COR-L47 (cell line): Measurements from ENCODE around the gene CAPN8.

ENCODE experiments used
- DNase-seq: peaks from one replicate; lab custom pipeline; 2025; lab: John Stamatoyannopoulos, UW

CAPN8 gene

DNA sequence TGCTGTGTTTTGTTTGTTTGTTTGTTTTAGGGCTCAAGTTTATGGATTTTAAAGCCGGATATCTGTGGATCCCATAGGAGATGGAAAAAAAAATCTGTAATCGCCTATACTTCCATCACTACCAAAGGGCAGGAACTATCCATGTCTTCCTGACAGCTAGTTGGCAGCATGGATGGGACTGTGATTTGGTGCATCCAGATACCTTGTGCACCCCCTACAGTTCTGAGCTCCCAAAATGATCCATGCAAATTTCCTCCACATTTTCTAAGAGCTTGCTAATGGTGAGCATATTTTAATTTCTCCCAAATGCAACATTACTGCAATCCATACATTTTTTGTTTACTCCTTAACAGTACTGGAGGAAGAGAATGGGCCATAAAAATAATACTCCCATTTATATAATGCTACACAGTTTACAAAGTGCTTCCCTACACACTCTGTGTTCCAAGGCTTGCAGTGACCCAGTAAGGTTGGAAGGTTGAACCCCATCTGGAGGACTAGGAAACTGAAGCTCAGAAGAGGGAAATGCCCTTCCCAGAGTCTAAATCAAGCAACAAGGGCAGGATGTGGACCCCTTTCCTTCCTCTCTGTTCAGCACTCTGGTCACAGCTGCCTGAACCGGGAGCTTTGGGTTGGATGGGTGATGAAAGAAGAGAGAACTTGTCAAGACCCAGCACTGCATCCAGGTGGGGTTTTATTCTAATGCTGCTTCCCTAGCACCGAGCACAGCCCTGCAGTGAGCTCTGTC is 48.0 kb downstream of the CAPN8 start:
- DNase-seq = peak; percentile 3

DNA sequence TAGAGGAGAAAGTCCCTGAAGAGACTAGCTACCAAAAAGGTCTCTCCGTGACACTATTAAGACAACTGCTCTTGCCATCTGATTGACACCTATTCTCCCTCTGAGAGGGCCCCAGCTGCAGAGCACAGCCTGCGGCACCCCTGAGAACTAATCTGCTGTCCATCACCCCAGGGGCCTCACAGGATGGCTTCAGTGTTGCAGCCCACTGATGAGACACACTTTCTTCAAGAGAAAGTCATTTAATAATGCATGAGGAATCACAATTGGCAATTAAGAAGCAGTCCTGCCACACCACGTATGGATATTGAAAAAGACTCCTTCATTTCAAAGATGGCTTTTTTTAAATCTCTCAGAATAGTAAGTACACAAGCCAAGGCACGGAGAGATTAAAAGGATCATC is 48.9 kb downstream of the CAPN8 start:
- DNase-seq = no peak

DNA sequence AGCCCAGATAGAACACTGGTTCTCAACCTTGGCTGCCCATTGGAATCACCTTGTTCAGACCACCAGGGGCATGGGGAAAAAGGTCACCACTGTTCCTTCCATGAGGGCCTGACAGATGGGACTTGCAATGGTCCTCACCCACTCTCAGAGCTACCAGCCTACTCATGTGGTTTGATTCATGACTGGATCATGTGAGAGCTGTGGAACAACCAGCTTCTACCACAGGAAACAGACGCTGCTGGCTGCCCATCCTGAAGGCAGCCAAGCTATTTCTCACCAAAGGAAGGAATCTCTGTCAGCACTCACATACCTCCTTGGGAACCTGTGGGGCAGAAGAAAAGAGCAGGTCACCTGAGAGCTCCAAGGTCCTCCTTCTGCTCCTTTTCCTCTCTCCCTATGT is 53.6 kb downstream of the CAPN8 start:
- no peak for DNase-seq

DNA sequence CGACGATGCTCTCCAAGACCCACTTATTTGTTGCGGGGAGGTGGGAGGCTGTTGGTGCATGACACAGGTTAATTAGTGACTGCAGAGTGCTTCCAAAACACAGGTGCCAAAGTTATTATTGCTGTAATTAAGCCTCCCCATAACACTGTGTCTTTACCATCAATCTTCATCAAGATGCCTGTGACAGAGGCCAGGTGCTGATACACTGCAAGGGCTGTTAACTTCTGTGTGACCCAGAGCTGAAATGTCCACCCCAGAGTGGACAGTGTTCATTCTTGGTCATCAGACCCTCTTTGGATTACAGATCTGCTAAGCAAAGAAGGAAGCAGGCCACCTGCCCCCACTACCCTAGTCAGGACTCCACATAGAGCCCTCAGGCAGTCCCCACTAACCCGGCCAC is 55.5 kb downstream of the CAPN8 start:
- peak; percentile 68 for DNase-seq

DNA sequence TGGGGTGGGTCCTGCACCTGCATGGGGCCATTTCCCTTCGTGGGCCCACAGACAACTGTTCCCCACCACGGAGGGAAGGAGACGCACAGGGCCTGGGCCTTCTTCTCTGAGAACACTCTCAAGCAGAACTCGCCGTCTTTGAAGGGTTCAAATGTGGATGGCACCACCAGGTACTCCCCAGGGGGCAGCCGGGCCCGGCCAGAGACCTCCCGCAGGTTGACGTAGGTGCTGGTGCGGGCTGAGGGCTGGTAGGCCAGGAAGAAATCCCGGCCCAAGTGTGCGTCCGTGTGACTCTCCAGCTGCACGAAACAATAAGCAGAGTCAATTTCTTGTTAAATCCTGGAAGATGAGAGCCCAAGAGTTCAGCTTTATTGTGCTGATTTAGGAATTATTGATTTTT is 56.4 kb downstream of the CAPN8 start:
- no peak for DNase-seq

DNA sequence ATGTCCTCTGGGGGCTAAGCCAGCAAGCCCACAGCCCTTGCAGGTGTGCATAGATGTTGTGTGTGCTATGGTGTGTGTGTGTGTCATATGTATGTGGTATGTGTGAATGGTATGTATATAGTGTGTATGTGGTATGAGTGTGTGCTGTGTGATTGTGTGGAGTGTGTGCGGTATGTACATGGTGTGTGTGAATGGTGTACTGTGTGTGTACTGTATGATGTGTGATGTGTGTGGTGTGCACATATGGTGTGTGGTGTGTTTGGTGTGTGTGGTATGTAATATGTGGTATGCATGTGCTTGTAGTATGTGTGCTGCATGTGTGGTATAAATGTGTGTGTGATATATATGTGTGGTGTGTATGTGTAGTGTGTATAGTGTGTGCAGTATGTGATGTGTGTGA is 107.0 kb downstream of the CAPN8 start:
- no peak for DNase-seq

DNA sequence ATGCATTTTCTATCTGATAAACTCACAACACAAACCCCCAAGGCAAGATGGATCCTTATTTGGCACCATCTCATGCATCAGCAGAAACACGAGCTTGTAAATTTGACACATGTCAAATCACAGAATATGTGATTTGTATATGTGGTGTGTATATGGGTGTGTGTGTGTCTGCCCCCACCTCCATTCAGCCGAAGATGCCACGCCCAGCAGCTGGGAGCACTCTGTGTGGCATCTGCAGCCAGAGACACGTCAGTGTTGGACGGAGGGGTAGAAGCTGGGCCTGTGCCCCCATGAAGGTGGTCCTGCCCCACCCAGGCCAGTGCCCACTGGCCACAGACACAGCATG is 108.4 kb downstream of the CAPN8 start:
- no peak for DNase-seq

DNA sequence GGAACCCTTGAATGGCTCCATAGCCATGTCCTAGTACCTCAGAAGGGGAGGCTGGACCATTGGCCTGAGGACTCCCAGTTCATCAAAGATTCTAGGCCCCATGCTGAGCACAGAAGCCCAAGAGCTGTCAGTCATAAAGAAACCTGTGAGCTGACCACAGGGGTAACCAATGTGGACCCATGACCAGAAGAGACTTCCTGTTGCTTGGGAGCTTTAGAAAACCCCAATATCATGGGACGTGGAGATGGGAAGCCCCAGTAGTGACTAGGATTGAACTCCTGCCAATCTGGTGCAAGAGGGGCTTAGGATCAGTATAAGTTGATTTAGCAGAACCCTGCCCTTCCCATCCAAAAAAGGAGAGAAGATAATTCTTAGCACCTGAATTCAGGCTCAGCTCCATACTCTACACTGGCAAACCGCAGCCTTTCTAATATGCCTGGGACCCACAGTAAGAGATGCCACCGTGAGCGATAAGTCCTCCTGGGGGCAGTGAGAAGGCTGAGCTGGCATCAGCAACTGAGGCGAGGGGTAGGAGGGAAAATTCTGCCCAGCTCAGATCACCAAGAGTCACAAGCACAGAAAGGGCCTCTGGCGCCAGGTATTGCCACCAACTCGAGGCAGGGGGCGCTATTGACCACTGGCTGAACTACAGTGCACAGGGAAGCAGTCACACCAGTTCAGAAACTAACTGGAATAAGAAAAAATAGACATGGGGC is 108.9 kb downstream of the CAPN8 start:
- peak; percentile 32 for DNase-seq

DNA sequence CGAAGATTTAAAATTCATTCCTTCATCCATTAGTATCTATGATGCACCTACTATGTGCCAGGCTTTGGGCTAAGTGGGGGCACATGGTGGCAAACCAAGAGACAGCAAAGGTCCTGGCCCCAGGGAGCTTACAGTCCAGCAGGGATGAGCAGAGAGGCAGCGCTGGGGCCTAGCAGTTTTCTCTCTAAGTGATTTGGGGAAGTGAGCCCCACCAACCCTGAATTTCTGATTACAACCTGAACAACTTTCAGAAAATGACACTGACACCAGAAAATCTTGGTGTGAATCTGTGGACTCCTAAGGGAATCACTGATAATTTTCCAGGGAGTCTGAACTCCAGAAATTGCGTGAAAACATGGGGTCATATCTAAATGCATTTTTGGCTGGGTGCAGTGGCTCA is 111.5 kb downstream of the CAPN8 start:
- no peak for DNase-seq

DNA sequence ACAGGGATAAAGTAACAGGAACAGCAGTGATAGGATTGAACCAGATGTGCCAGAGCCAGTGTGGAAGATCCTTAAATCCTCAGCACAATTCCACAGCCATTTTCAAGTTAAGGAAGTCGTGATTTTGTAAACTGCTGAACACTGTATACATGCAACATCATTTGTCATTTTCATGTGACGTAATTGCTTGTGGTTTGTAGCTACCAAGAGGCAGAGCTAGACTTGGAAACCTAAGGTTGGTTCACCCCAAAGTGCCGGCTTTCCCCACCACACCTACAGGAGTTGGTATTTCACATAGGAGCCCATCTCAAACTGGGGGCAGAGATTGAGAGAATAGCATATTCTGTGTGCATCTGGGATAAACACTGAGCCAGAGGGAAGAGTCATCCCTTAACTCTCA is 113.9 kb downstream of the CAPN8 start:
- DNase-seq = no peak

DNA sequence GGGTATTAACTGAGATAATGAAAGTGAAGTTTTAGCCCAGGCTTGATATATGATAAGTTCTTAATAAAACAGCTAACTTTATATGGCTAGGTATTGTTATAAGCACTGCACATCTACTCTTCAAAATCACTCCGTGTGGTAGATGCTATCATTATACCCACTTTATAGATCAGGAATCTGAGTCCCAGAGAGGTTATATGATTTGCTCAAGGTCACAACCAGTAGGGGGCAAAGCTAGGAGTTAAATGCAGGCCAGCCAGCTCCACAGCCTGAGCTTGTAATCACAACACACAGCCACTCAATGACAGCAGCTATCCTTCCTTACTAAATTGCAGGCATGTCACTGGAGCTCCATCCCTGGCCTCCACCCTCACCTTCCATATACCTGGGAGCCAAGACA is 115.8 kb downstream of the CAPN8 start:
- DNase-seq = no peak

DNA sequence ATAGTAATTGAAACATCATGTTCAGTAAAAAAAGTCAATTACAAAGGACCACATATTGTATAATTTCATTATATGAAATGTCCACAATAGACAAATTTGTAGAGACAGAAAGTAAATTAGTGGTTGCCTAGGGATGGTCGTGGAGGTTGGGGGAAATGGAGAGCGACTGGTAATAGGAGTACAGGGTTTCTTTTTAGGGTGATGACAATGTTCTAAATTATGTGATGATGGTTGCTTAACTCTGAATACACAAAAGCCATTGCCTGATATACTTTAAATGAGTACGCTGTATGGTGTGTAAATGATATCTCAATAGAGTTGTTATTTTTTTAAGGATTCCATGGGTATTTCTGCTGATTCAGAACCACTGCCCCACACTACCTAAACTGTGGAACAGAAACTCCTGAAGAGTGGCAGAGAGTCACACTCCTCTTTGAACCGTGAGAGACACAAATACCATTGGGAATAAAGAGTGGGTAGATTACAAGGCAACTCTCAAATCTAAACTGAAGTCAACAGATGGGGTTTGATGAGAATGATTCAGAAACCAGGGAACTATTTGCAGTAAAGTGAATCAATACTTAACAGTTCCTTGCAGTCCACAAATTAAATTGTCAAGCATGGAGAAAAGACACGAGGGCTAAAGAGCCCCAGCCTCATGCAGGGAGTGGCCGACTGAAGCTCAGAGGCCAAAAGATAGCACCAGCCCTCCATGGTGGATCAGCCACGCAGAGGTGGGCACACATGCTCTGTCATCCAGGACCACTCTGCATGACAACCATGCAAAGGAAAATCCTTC is 118.0 kb downstream of the CAPN8 start:
- DNase-seq = no peak

DNA sequence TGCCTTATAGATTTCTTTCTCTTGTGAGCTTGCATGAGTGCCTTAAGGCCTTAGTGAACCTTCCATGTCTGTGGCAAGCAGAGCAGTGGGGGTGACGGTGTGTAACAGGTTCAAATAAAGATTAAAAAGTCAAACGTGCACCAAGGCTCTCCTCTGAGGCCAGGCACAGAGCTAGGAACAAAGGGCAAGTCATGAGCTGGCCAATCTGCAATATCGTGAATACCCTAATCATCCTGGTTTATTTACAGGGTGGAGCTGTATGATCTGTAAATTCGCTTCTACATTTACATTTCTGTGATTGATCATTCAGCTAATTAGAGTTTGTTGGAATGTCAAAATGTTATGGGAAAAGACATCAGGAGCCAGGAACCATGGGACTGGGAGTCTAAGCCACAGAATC is 120.2 kb downstream of the CAPN8 start:
- DNase-seq = no peak

DNA sequence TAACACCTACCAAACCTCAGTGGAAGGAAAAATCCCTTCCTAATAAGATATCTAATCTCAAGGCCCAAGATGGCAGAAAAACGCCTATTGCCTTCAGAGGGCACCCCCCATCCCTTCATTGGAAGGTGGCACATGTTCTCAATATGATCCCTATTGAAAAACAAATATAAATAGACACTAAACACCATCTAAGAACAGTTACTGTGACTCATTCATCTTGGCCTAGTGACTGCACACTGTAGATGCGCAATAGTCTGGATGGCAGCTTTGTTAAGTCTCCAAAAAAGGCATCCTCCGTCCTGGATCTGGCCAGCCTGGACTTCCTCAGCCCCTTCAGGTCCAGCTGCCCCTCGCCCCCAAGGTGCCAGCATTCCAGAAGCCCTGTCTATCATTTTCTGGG is 121.9 kb downstream of the CAPN8 start:
- DNase-seq = no peak

DNA sequence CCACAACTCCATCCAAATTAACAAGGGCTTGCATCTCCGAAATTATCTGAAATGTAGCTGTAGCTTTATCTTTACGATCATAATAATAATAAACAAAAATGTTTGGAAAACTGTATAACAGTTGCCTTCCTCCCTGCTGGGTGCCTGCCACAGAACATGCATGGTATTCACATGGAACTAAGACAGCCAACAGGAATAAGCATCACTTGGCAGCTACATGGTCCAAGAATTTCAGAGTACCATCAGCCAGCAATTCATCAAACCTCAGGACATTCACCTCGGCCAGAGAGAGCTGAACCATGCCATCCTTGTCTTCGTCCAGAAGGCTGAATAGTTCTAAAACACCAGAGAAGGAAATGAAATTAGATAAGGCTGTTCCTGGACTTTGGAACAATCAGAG is 122.7 kb downstream of the CAPN8 start:
- DNase-seq = no peak

DNA sequence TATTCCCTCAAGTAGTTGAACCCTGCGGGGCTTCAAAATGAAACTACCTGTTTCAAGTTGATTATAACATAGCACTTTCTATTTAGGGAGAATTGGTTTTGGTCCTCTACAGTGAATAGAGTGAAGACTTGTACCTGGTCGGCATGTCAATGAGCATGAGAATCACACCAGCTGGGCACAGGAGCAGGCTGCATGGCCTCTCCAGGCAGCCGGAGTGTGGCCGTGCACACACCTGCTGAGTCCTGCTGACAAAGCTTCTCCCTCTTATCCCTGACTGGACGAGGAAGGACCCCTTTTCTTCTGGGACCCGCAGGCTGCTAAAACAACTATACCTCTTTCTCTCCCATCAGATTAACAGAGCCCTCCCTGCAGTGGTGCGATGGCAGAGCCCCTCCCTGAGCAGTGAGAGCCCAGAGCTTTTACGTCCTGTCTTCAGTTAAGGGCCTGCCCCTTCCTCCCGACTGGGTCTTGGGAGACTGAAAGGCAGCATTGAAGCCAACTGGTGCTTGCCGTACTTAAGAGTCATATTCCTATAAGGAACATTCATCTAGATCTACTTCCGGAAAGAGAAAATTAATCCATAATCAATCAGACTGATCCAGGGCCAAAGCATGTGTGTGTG is 124.9 kb downstream of the CAPN8 start:
- DNase-seq = no peak

DNA sequence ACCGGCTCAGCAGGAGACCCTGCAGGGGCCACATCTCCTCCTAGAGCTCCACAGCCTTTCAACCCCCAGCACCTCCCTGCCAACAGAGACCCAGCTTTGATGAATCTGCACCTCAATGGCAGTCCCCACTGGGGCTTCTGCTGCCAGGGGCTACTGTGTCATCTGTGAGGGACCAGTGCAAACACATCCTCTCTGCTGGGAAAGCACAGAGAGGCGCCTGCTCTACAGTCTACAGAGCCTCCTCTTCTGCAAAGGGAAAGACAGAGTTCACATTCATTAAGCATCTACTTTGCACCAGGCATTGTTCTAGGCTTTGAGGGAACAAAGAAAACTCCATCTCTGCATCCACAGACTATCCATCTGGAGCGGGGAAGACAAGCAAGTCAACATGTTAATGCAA is 125.8 kb downstream of the CAPN8 start:
- DNase-seq = no peak

DNA sequence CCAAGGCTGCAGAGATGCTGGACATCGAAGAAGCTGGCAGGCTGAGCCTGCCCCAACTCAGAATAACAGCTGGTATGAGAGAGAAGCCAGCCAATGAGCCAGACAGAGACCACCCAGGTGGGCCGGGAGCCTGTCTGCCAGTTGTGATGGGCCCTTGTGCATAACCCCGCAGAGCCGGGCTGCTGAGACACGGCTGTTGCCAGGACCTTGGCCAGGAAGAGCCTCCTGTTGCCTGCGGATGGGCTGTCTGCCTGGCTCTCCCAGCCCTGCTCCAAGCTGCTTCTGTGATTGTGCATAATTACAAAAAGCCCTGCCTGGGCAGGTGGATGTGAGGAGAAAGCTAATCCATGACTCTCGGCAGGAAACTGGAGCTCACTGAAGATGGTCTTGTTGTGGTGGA is 126.5 kb downstream of the CAPN8 start:
- no peak for DNase-seq

DNA sequence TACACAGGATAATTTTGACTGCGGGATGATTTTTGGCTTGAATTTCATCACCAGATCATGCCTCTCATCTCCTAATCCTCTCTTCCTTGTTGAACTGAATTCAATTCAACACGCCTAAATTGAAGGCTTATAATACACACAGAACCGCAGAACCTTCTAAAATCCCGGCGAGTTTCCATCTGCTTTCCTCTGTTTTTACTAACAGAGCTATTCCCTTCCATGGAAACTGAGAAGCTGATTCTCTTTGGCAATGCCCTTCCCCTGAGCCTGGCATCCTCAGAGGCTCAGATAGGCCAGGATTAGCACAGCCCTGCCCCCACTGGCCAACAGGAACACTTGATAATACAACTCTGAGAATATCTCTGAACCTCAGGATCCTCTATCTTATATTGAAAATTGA is 130.2 kb downstream of the CAPN8 start:
- no peak for DNase-seq

DNA sequence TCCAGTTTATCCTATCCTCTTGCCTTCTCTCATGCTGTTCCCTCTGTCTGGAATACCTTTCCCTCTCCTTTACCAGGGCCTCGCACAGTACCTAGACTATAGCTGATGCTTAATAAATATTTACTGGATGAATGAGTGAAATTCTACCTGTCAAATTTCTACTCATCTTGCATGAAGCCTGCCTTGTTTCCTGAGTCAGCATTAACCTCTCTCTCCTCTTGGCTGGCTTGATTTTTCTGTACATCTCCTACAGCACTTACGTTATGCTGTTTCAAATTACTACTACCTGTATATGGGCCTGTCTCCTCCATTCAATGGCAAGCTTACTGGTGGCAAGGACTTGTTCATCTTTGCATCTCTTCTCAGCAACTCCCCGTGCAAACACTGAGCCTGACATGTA is 130.8 kb downstream of the CAPN8 start:
- DNase-seq = no peak

DNA sequence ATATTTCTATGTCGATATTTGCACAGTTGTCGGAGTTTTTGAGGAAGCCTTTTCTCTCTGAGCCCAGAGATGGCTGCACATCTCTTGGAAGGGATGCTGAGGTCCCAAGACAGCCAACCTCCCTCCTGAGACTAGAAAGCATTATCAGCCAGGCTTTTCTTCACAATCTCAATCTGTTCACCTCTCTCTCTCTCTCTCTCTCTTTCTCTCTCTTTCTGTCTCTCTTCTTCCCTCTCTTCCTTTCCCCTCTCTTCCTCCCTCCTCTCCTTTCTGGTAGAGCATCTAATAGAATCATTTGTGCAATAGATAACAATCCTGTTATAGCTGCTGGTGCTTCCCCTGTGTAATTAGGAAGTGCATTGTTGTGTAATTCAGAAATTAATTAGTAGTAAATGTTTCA is 131.8 kb downstream of the CAPN8 start:
- DNase-seq = no peak

DNA sequence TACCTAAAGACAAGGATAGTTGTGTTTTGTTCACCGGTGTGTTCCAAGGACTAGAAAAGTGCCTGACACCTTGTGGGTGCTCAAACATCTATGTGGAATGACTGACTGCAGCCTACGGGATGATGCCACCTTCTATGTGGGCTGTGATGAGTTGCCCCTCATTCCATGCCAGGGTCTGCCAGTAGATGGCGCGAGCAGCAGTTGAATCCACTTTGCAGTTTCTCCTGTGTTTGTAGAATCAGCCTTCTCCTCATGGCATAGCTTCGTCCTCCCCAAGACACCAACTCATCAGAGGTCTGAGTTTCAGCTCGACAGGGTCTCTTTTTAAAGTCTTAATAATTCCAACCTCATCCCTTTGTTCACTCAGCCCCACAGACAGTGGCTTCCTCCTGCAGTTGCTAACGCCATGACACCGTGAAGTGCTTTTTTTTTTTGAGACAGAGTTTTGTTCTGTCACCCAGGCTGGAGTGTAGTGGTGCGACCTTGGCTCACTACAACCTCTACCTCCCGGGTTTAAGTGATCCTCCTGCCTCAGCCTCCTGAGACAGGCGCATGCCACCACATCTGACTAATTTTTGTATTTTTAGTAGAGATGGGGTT is 133.7 kb downstream of the CAPN8 start:
- DNase-seq = peak; percentile 46
